ENCODE results near the gene RASGRP4.
A peak's percentile ranks its signal among the peaks of the same experiment; 100 is the strongest.
"Not testable (repeated sequence)": the region's sequence is repeated elsewhere in the genome, so short reads cannot be mapped to it uniquely, and the experiment has no call there.

RASGRP4 gene

GRCh38 chr19:38433268-38433733, 7.3 kb upstream of the RASGRP4 start, which contains the start of gene RYR1:
Gene RYR1 (plus strand): TSS chr19:38433691. CDS start chr19:38433830, 139 bp downstream.
- DNase-seq, result peak in 1 of 3 donors; percentile 19
- H3K27ac ChIP-seq (ENCODE audit: insufficient read depth, low read length, poor library complexity, severe bottlenecking), result no peak within 1 kb of the TSS
- no peaks in the 10 kb centered on the region for H3K36me3 ChIP-seq (ENCODE audit: control insufficient read depth, insufficient read depth, low read length)
- H3K4me3 ChIP-seq (ENCODE audit: insufficient read depth, low read depth, low read length, poor library complexity, severe bottlenecking), result no peak within 1 kb of the TSS
- peaks cover 3% of the 10 kb centered on the region for H3K4me1 ChIP-seq (ENCODE audit: control insufficient read depth, insufficient read depth, low read length, poor library complexity, severe bottlenecking)
- no peaks in the 10 kb centered on the region for H3K9me3 ChIP-seq (ENCODE audit: control insufficient read depth, low read length)
- no peaks in the 10 kb centered on the region for H3K27me3 ChIP-seq (replicated peaks; ENCODE audit: control insufficient read depth, insufficient read depth, low read length, poor library complexity, severe bottlenecking)

GRCh38 chr19:38430931-38431330, 4.9 kb upstream of the RASGRP4 start:
- Histone ChIP-seq H3K4me1 (ENCODE audit: control insufficient read depth, insufficient read depth, low read length, poor library complexity, severe bottlenecking) (peaks cover 4% of the 10 kb centered on the region), H3K27me3 (replicated peaks; ENCODE audit: control insufficient read depth, insufficient read depth, low read length, poor library complexity, severe bottlenecking) (no peaks in the 10 kb centered on the region), H3K27ac (ENCODE audit: insufficient read depth, low read length, poor library complexity, severe bottlenecking) (no peak overlapping the region), H3K9me3 (ENCODE audit: control insufficient read depth, low read length) (no peaks in the 10 kb centered on the region), H3K36me3 (ENCODE audit: control insufficient read depth, insufficient read depth, low read length) (no peaks in the 10 kb centered on the region), H3K4me3 (ENCODE audit: insufficient read depth, low read depth, low read length, poor library complexity, severe bottlenecking) (no peak overlapping the region)
- no peak for DNase-seq

- Histone ChIP-seq H3K27ac (ENCODE audit: insufficient read depth, low read length, poor library complexity, severe bottlenecking) (no peak overlapping the region), H3K36me3 (ENCODE audit: control insufficient read depth, insufficient read depth, low read length) (no peaks in the 10 kb centered on the region), H3K4me3 (ENCODE audit: insufficient read depth, low read depth, low read length, poor library complexity, severe bottlenecking) (no peak overlapping the region), H3K9me3 (ENCODE audit: control insufficient read depth, low read length) (no peaks in the 10 kb centered on the region), H3K4me1 (ENCODE audit: control insufficient read depth, insufficient read depth, low read length, poor library complexity, severe bottlenecking) (peaks cover 10% of the 10 kb centered on the region), H3K27me3 (replicated peaks; ENCODE audit: control insufficient read depth, insufficient read depth, low read length, poor library complexity, severe bottlenecking) (no peaks in the 10 kb centered on the region)
- no peak for DNase-seq
These were observed 3.8 kb upstream of the RASGRP4 start for GRCh38 chr19:38429811-38430156.

GRCh38 chr19:38429055-38429810, 3.2 kb upstream of the RASGRP4 start:
- Histone ChIP-seq H3K4me3 (ENCODE audit: insufficient read depth, low read depth, low read length, poor library complexity, severe bottlenecking) (no peak overlapping the region), H3K27ac (ENCODE audit: insufficient read depth, low read length, poor library complexity, severe bottlenecking) (no peak overlapping the region), H3K4me1 (ENCODE audit: control insufficient read depth, insufficient read depth, low read length, poor library complexity, severe bottlenecking) (peaks cover 10% of the 10 kb centered on the region), H3K36me3 (ENCODE audit: control insufficient read depth, insufficient read depth, low read length) (no peaks in the 10 kb centered on the region), H3K27me3 (replicated peaks; ENCODE audit: control insufficient read depth, insufficient read depth, low read length, poor library complexity, severe bottlenecking) (no peaks in the 10 kb centered on the region), H3K9me3 (ENCODE audit: control insufficient read depth, low read length) (no peaks in the 10 kb centered on the region)
- no peak for DNase-seq

- H3K9me3 ChIP-seq (ENCODE audit: control insufficient read depth, low read length); H3K27ac ChIP-seq (ENCODE audit: insufficient read depth, low read length, poor library complexity, severe bottlenecking); H3K27me3 ChIP-seq (replicated peaks; ENCODE audit: control insufficient read depth, insufficient read depth, low read length, poor library complexity, severe bottlenecking); H3K4me1 ChIP-seq (ENCODE audit: control insufficient read depth, insufficient read depth, low read length, poor library complexity, severe bottlenecking); H3K36me3 ChIP-seq (ENCODE audit: control insufficient read depth, insufficient read depth, low read length); H3K4me3 ChIP-seq (ENCODE audit: insufficient read depth, low read depth, low read length, poor library complexity, severe bottlenecking): not testable (repeated sequence)
- DNase-seq, result peak in 2 of 3 donors; percentile 11 to 22
These were observed 1.1 kb upstream of the RASGRP4 start for GRCh38 chr19:38427035-38427677.

GRCh38 chr19:38425222-38425809, 703 bp downstream of the RASGRP4 start:
- DNase-seq, result no peak
- Histone ChIP-seq H3K9me3 (ENCODE audit: control insufficient read depth, low read length) (no peaks in the 10 kb centered on the region), H3K27ac (ENCODE audit: insufficient read depth, low read length, poor library complexity, severe bottlenecking) (no peak overlapping the region), H3K4me3 (ENCODE audit: insufficient read depth, low read depth, low read length, poor library complexity, severe bottlenecking) (no peak overlapping the region), H3K27me3 (replicated peaks; ENCODE audit: control insufficient read depth, insufficient read depth, low read length, poor library complexity, severe bottlenecking) (no peaks in the 10 kb centered on the region), H3K36me3 (ENCODE audit: control insufficient read depth, insufficient read depth, low read length) (no peaks in the 10 kb centered on the region), H3K4me1 (ENCODE audit: control insufficient read depth, insufficient read depth, low read length, poor library complexity, severe bottlenecking) (peaks cover 7% of the 10 kb centered on the region)

- no peak for DNase-seq
- no peaks in the 10 kb centered on the region for H3K27me3 ChIP-seq (replicated peaks; ENCODE audit: control insufficient read depth, insufficient read depth, low read length, poor library complexity, severe bottlenecking)
- no peaks in the 10 kb centered on the region for H3K9me3 ChIP-seq (ENCODE audit: control insufficient read depth, low read length)
These were observed 1.7 kb downstream of the RASGRP4 start for GRCh38 chr19:38424272-38424671.

GRCh38 chr19:38422438-38422837, 3.6 kb downstream of the RASGRP4 start:
- DNase-seq, result no peak
- Histone ChIP-seq H3K36me3 (ENCODE audit: control insufficient read depth, insufficient read depth, low read length) (no peaks in the 10 kb centered on the region), H3K27ac (ENCODE audit: insufficient read depth, low read length, poor library complexity, severe bottlenecking) (no peak overlapping the region), H3K4me1 (ENCODE audit: control insufficient read depth, insufficient read depth, low read length, poor library complexity, severe bottlenecking) (peaks cover 18% of the 10 kb centered on the region), H3K4me3 (ENCODE audit: insufficient read depth, low read depth, low read length, poor library complexity, severe bottlenecking) (no peak overlapping the region), H3K27me3 (replicated peaks; ENCODE audit: control insufficient read depth, insufficient read depth, low read length, poor library complexity, severe bottlenecking) (no peaks in the 10 kb centered on the region), H3K9me3 (ENCODE audit: control insufficient read depth, low read length) (no peaks in the 10 kb centered on the region)

More at GRCh38 chr19:38424272-38424671, 1.7 kb downstream of the RASGRP4 start:
- H3K4me3 ChIP-seq (ENCODE audit: insufficient read depth, low read depth, low read length, poor library complexity, severe bottlenecking), result no peak overlapping the region
- H3K27ac ChIP-seq (ENCODE audit: insufficient read depth, low read length, poor library complexity, severe bottlenecking), result no peak overlapping the region
- H3K36me3 ChIP-seq (ENCODE audit: control insufficient read depth, insufficient read depth, low read length), result no peaks in the 10 kb centered on the region
- H3K4me1 ChIP-seq (ENCODE audit: control insufficient read depth, insufficient read depth, low read length, poor library complexity, severe bottlenecking), result peaks cover 7% of the 10 kb centered on the region

- Histone ChIP-seq H3K27me3 (replicated peaks; ENCODE audit: control insufficient read depth, insufficient read depth, low read length, poor library complexity, severe bottlenecking) (no peaks in the 10 kb centered on the region), H3K36me3 (ENCODE audit: control insufficient read depth, insufficient read depth, low read length) (no peaks in the 10 kb centered on the region), H3K27ac (ENCODE audit: insufficient read depth, low read length, poor library complexity, severe bottlenecking) (no peak overlapping the region), H3K4me1 (ENCODE audit: control insufficient read depth, insufficient read depth, low read length, poor library complexity, severe bottlenecking) (peaks cover 23% of the 10 kb centered on the region), H3K4me3 (ENCODE audit: insufficient read depth, low read depth, low read length, poor library complexity, severe bottlenecking) (no peak overlapping the region), H3K9me3 (ENCODE audit: control insufficient read depth, low read length) (no peaks in the 10 kb centered on the region)
- DNase-seq, result no peak
These were observed 4.2 kb downstream of the RASGRP4 start for GRCh38 chr19:38421856-38422255.

- no peak overlapping the region for H3K27ac ChIP-seq (ENCODE audit: insufficient read depth, low read length, poor library complexity, severe bottlenecking)
These were observed 5.1 kb downstream of the RASGRP4 start for GRCh38 chr19:38420935-38421334.

More at GRCh38 chr19:38420935-38421334, 5.1 kb downstream of the RASGRP4 start:
- H3K9me3 ChIP-seq (ENCODE audit: control insufficient read depth, low read length), result no peaks in the 10 kb centered on the region
- DNase-seq, result no peak
- no peaks in the 10 kb centered on the region for H3K27me3 ChIP-seq (replicated peaks; ENCODE audit: control insufficient read depth, insufficient read depth, low read length, poor library complexity, severe bottlenecking)
- no peaks in the 10 kb centered on the region for H3K36me3 ChIP-seq (ENCODE audit: control insufficient read depth, insufficient read depth, low read length)
- H3K4me1 ChIP-seq (ENCODE audit: control insufficient read depth, insufficient read depth, low read length, poor library complexity, severe bottlenecking), result peaks cover 22% of the 10 kb centered on the region
- H3K4me3 ChIP-seq (ENCODE audit: insufficient read depth, low read depth, low read length, poor library complexity, severe bottlenecking), result no peak overlapping the region

All from effector memory CD4-positive, alpha-beta T cell (primary cell).